NCI-H526 treated with DMSO at 0.1 percent for 48 hours (cell line): ENCODE data around the gene RIN1.
"Not testable (repeated sequence)": the region's sequence is repeated elsewhere in the genome, so short reads cannot be mapped to it uniquely, and the experiment has no call there.

ENCODE experiments used
- DNase-seq: peaks from one replicate; lab custom pipeline; 2025; lab: John Stamatoyannopoulos, UW

RIN1 gene

GRCh38 chr11:66359662-66360087 lies 23.4 kb upstream of the RIN1 start:
- no peak for DNase-seq

GRCh38 chr11:66350560-66351235 lies 14.5 kb upstream of the RIN1 start:
- not testable (repeated sequence) for DNase-seq

- DNase-seq: no peak
These were observed 12.8 kb upstream of the RIN1 start for GRCh38 chr11:66349084-66349386.

GRCh38 chr11:66347425-66348276 lies 11.4 kb upstream of the RIN1 start, which contains the start of gene B4GAT1:
TSS of gene B4GAT1 (minus strand) at chr11:66347629. CDS start at chr11:66347545, 84 bp downstream.
- peak; percentile 90 for DNase-seq

GRCh38 chr11:66346476-66347424 lies 10.5 kb upstream of the RIN1 start:
- DNase-seq: no peak

GRCh38 chr11:66345316-66345649 lies 9.0 kb upstream of the RIN1 start:
- DNase-seq: no peak

- peak; percentile 93 for DNase-seq
These were observed 8.5 kb upstream of the RIN1 start, which contains the start of gene BRMS1 for GRCh38 chr11:66344550-66345315. TSS of gene BRMS1 (minus strand) at chr11:66345104. CDS start at chr11:66342234, 2,870 bp downstream.

- DNase-seq: no peak
These were observed 6.9 kb upstream of the RIN1 start for GRCh38 chr11:66343176-66343575.

GRCh38 chr11:66341502-66342126 lies 5.4 kb upstream of the RIN1 start:
- DNase-seq: no peak

GRCh38 chr11:66340596-66341501 lies 4.6 kb upstream of the RIN1 start:
- no peak for DNase-seq

GRCh38 chr11:66339686-66340483 lies 3.7 kb upstream of the RIN1 start:
- no peak for DNase-seq

GRCh38 chr11:66339162-66339675 lies 3.0 kb upstream of the RIN1 start:
- DNase-seq: no peak

GRCh38 chr11:66338276-66339161 lies 2.3 kb upstream of the RIN1 start:
- DNase-seq: no peak

GRCh38 chr11:66337103-66337899 lies 1.1 kb upstream of the RIN1 start:
- DNase-seq: no peak

GRCh38 chr11:66335531-66336233 lies 552 bp downstream of the RIN1 start:
- DNase-seq: no peak
